Calu3 (cell line): ENCODE data around the gene SLITRK3. TPM values are rescaled to one million over a fixed set of nuclear protein-coding genes. Genes with fewer than 3 reads are reported as not detected.

Experiments
- BruUV-seq: library from RNA; stranded (reverse); fragments of 400-500 nt; replicated peaks from 2 replicates; lab custom pipeline; 2021; lab: Mats Ljungman, UMichigan
- CTCF ChIA-PET: fragments of 300-600 bp; sonication (Branson Sonifier 250); formaldehyde crosslinking; loops from one replicate; lab custom pipeline; 2022; ENCODE audit warnings: antibody characterized with exemption; lab: Charles Lee
- DNase-seq: peaks from one replicate; pipeline ENCODE4 v3.0.0; 2022
- H3K27ac Mint-ChIP-seq: one replicate; pipeline ENCODE4 v1.8.0; 2022; ENCODE audit warnings: mixed read lengths; ENCODE audit not compliant: unreplicated experiment
- H3K27me3 Mint-ChIP-seq: one replicate; pipeline ENCODE4 v1.8.0; 2022; ENCODE audit warnings: mixed read lengths; ENCODE audit not compliant: unreplicated experiment
- H3K36me3 Mint-ChIP-seq: one replicate; pipeline ENCODE4 v1.8.0; 2022; ENCODE audit warnings: mild to moderate bottlenecking, moderate library complexity, mixed read lengths; ENCODE audit not compliant: insufficient read depth, unreplicated experiment
- H3K4me1 Mint-ChIP-seq: one replicate; pipeline ENCODE4 v1.8.0; 2022; ENCODE audit warnings: mild to moderate bottlenecking, low read depth, mixed read lengths; ENCODE audit not compliant: unreplicated experiment
- H3K4me3 Mint-ChIP-seq: one replicate; pipeline ENCODE4 v1.8.0; 2022; ENCODE audit warnings: mild to moderate bottlenecking, low read depth, moderate library complexity, mixed read lengths; ENCODE audit not compliant: unreplicated experiment
- H3K9me3 Mint-ChIP-seq: one replicate; pipeline ENCODE4 v1.8.0; 2022; ENCODE audit warnings: low read depth, mixed read lengths; ENCODE audit not compliant: unreplicated experiment
- CTCF ChIP-seq: fragments of 200-600 bp; IDR thresholded peaks from one replicate; pipeline ENCODE4 v1.8.0; 2022; ENCODE audit warnings: antibody characterized with exemption; ENCODE audit not compliant: unreplicated experiment
- intact Hi-C: fragments of 100-400 bp; cut with micrococcal nuclease; formaldehyde crosslinking; loops from one replicate; pipeline ENCODE4 v1.10.0; 2022; ENCODE audit not compliant: unreplicated experiment
- total RNA-seq: library from RNA; stranded (reverse); gene quantifications from 2 replicates; pipeline ENCODE4 v1.2.3, GENCODE V29; 2022

The SLITRK3 gene
- total RNA-seq, 1 experiment from 2014 or later: not detected

GRCh38 chr3:165195241-165195639 is 944 bp downstream of the SLITRK3 start:
- CTCF ChIA-PET: interaction anchor here (0.6 to 0.9 kb wide), 2 partner anchors 12 to 235 kb away, joined by 3 read pairs; no protein-coding TSS in a partner anchor
- no peak overlapping the region for H3K27ac Mint-ChIP-seq
- H3K4me1 Mint-ChIP-seq: peaks cover 18% of the 10 kb centered on the region
- BruUV-seq: no TSS peak
- no peak for DNase-seq
- no peak for TF ChIP-seq CTCF
- peaks cover 37% of the 10 kb centered on the region for H3K27me3 Mint-ChIP-seq
- H3K9me3 Mint-ChIP-seq: no peaks in the 10 kb centered on the region
- peak overlapping the region; percentile 82 for H3K4me3 Mint-ChIP-seq
- peaks cover 17% of the 10 kb centered on the region for H3K36me3 Mint-ChIP-seq
- intact Hi-C loops: no loop called here

DNA sequence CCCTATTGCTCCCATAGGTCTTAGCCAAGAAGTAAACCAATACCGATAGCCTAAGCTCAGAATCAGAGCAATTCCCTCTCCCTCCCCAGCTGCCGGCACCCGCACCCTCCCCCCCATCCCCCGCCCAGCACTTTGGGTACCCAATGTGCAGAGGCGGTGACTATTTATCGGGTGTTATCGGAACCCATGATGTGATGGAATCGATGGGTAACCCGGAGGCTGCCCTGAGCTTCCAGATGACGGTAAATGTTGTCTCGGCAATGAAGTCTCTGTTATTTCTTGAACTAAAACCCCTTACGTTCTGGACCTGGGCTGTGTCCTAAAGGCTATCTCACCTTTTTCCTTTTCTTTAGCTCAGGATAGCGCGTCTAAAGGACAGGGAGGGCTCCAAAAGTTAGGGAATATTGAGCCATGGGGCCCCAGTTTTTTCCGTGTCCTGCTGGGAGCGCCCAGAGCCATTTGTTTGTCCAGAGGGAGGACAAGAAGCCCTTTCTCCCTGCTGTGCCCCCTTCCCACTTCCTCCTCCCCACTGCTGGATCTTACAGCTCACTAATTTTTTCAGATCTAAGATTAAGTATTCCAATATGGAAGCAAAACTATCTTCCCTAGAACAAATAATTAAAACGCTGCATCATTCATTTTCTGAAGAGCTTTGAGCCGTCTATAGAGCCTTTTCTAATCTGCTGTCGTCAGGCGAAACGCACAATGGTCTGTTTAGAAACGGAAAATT is 1.5 kb downstream of the SLITRK3 start:
- intact Hi-C loops: no loop called here
- CTCF ChIA-PET: no interaction called here
- H3K27me3 Mint-ChIP-seq: peaks cover 37% of the 10 kb centered on the region
- TF ChIP-seq CTCF: no peak
- BruUV-seq: no TSS peak
- DNase-seq: no peak
- peaks cover 18% of the 10 kb centered on the region for H3K4me1 Mint-ChIP-seq
- H3K4me3 Mint-ChIP-seq: no peak overlapping the region
- H3K36me3 Mint-ChIP-seq: peaks cover 17% of the 10 kb centered on the region
- H3K27ac Mint-ChIP-seq: no peak overlapping the region
- H3K9me3 Mint-ChIP-seq: no peaks in the 10 kb centered on the region

DNA sequence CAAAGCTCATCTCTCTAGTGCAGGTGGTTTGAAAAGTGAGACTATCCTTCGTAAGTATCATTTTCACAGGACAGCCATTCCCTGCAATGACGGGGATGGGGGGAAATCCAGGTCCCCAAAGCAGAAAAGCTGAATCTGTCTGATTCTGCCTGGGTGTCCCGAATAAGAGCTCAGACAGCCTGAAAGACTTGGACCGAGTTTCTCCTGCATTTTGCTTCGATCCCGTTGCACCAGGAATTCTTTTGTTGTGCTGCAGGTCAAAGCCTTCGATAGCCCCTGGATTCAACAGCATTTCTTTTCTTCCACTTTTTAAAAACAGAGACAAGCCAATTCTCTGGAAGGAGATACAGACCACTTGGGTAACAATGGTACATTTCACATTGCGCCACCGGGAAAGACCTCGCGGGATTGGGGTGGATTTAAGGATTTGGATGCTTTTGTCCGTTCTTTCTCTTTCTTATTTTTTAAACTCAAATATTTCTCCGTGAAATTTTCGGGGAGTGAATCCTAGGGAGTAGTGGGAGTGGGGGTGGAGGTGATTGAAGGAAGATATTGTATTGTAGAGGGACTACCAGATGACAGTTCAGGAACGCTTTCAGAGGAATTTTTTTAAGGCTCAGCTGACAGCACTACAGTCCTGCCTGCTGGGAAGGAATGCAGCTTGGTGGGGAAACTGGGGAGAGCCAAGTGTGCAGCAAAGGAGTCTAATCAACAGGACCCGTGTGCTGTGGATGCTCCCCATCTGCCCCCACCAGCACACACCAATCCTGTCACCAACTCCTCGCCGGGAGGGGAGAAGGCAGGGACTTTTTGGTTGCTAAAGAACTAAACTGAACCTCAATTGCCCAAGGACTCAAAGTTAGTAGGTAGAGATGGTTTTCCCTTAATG is 2.6 kb downstream of the SLITRK3 start:
- H3K4me1 Mint-ChIP-seq: peaks cover 18% of the 10 kb centered on the region
- intact Hi-C loops: no loop called here
- CTCF ChIA-PET: no interaction called here
- no peaks in the 10 kb centered on the region for H3K9me3 Mint-ChIP-seq
- peaks cover 17% of the 10 kb centered on the region for H3K36me3 Mint-ChIP-seq
- H3K4me3 Mint-ChIP-seq: no peak overlapping the region
- H3K27ac Mint-ChIP-seq: no peak overlapping the region
- no TSS peak for BruUV-seq
- TF ChIP-seq CTCF: no peak
- peaks cover 37% of the 10 kb centered on the region for H3K27me3 Mint-ChIP-seq
- no peak for DNase-seq

DNA sequence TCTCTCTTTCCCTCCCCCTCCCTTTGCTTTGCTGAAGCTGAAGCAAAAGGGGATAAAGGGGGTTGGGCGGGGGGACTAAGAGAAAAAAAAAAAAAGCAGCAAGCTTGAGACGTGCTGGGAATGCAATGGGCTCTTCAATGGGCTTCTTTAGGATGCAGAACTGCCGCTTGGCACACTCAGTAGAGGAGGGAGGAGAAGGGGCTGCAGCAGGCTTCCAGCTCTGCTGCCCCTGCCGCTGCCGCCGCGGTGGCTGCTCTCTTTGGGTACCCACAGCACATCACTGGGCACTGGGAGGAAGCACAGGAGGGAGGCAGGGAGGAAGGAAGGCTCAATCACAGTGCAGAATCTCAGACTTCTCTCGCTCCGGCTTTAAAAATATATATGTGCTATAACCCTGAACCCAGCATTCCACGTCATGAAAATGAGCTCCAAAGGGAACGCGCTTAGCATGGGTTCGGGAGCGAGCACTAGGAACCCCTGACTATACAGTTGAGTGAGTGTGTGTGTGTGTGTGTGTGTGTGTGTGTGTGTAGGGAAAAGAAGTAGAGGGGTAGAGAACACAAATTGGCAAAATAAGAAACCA is 3.5 kb downstream of the SLITRK3 start:
- BruUV-seq: no TSS peak
- no peak overlapping the region for H3K4me3 Mint-ChIP-seq
- CTCF ChIA-PET: interaction anchor here (0.6 to 2.0 kb wide), 3 partner anchors 14 to 789 kb away, joined by 3 to 6 read pairs (median 4); no protein-coding TSS in a partner anchor

More for the DNA sequence above, 3.5 kb downstream of the SLITRK3 start:
- TF ChIP-seq CTCF: no peak
- peaks cover 17% of the 10 kb centered on the region for H3K36me3 Mint-ChIP-seq
- no peaks in the 10 kb centered on the region for H3K9me3 Mint-ChIP-seq
- H3K4me1 Mint-ChIP-seq: peaks cover 18% of the 10 kb centered on the region
- peaks cover 37% of the 10 kb centered on the region for H3K27me3 Mint-ChIP-seq
- intact Hi-C loops: no loop called here
- no peak overlapping the region for H3K27ac Mint-ChIP-seq
- DNase-seq: no peak
